Renal cortex interstitium (tissue), 11 donors: ENCODE data around the gene DPP9. TPM values are rescaled to one million over a fixed set of nuclear protein-coding genes. Genes with fewer than 3 reads are reported as not detected.

Experiments
- DNase-seq, 11 donors: peaks; one replicate each; pipeline ENCODE4 v3.0.0-alpha.2; 2013; ENCODE audit warnings: low read depth in 9 of 11, low spot score in 4 of 11; ENCODE audit errors: extremely low read depth in 1 of 11
- polyA plus RNA-seq, 3 donors: library from polyadenylated mRNA; unstranded; fragments of 120-200 nt; gene quantifications; one replicate each; pipeline ENCODE4 v1.2.1, GENCODE V29; 2013; ENCODE audit not compliant: insufficient read length in 3 of 3

The DPP9 gene
- polyA plus RNA-seq, 3 donors = 21.8 to 27.1 (median 24.1) TPM

DNA sequence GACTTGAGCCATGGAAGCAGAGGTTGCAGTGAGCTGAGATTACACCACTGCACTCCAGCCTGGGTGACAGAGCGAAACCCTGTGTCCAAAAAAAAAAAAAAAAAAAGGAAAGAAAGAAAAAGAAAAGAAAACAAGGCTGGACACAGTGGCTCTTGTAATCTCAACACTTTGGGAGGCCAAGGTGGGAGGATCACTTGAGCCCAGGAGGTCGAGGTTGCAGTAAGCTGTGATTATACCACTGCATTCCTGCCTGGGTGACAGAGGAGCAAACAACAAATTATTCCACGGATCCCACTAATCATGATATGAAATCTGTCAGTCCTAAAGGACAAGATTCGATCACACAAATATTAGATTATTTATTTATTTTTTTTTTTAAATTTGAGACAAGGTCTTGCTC, 50.4 kb downstream of the DPP9 start:
- no peak for DNase-seq

DNA sequence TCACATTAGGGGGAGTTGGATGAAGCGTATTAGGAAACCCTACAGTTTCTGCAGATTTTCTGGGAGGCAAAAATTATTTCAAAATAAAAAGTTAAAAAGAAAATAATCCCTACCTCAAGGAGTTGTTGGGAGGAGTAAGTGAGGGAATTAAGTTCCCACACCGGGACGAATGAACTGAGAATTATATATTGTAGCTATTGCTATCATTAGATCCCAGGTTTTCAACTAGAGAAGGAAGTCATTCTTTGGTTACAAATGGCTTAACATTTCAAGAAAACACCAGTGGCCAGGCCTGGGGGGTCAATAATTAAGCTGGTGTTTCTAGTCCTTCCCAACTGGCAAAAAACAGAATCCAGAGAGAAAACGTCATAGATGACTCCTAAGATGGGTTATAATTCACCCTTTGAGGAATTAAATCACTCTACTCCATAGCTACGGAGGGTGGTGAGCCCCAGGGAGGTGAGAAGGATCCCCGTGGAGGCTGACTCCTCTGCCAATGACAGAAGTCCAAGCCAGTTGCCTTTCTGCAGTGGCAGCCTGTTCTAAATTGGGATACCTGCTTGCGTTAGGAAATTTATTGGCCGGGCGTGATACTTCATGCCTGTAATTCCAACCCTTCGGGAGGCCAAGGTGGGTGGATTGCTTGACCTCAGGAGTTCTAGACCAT, 52.3 kb downstream of the DPP9 start:
- DNase-seq = no peak

DNA sequence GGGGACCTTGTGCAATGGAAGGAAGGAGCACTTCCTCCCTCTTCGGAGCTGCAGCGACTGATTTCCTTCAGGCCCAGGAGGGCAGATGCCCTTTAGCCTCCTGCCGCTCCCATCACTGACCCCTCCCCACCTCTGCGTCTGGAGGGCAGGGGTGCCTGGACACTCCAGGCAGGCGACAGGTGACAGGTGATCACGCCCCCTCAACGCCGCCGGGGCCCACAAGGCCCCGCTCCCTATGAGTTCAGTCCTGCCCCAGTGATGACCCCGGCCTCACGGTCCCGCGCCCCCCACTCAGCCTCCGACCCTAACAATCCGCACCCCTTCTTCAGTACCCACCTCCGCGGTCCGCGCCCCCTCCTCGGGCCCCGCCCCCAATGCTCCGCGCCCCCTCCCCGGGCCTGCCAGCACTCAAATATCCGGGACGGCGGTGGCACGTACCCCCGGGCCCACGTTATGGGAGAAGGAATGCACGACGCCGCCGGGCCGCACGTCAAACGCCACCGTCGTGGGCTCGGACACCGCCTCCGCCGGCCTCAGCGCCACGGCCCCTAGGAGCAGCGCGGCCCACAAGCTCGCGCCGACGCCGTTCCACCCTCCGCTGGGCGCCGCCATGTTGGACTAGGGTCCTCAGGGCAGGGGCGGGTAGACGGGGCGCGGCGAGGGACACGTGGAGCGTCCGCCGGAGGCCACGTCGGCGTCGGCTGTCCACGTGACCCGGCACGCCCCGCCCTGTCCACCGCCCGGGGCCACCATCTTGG, 53.7 kb downstream of the DPP9 start, which contains the start of gene MYDGF:
Gene MYDGF, minus strand, starts transcription at position 620 of the 758 bp plus-strand sequence. Its CDS starts 8 bp downstream, at position 612.
- DNase-seq = peak; percentile 53 to 84 (median 79)

GRCh38 chr19:4664642-4665041, 59.0 kb downstream of the DPP9 start:
- DNase-seq = no peak

- DNase-seq = no peak
Measured at GRCh38 chr19:4662812-4663211, 60.8 kb downstream of the DPP9 start.

- DNase-seq = no peak
Measured at GRCh38 chr19:4662020-4662695, 61.5 kb downstream of the DPP9 start.

DNA sequence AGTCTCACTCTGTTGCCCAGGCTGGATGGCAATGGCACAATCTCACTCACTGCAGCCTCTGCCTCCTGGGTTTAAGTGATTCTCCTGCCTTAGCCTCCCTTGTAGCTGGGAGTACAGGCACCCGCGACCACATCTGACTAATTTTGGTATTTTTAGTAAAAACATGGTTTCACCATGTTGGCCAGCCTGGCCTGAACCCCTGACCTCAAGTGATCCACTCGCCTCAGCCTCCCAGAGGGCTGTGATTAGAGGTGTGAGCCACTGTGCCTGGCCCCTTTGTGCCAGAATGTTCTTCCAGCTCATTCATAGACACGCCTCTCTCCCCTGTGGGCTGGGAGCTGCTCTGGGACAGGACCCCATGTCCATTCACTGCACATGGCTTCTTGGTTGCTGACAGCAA, 62.6 kb downstream of the DPP9 start:
- DNase-seq = no peak

GRCh38 chr19:4660181-4660791, 63.4 kb downstream of the DPP9 start:
- no peak for DNase-seq

GRCh38 chr19:4657835-4658234, 65.8 kb downstream of the DPP9 start:
- DNase-seq = no peak

DNA sequence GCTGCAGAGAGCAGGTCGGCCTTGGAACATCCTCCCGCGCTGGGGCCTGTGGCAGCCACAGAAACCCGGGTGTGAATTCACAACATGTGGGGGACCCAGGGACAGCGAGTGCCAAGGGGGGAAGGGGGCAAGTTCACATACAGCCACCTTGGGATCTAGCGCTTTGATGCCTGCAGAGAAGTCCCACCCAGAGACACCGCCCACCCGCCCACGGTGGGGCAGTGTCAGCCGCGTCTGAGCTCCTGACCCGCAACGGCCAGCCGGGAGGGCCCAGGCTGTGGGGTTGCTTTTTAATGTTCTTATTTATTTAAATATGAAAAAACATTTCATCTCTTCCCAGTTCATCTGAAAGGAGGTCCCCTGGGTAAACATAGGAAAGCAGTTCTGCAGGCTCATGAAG, 66.4 kb downstream of the DPP9 start:
- DNase-seq = no peak

DNA sequence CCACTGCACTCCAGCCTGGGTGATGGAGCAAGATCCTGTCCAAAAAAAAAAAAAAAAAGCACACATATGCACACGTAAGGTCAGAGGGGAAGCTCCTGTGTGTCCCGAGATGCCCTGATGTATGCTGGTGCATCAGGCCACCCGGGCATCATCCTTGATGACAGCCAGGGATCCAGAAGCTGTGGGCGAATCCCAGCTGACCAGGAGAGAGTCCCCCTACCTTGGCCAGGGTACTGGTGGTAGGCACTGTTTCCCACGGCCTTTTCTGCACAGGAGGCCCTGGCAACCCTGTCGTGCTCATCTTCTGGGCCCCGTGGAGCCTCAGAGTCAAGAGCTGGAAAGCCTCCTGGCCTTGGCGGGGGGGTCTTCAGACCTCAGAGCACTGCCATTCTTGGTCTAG, 67.5 kb downstream of the DPP9 start:
- DNase-seq = no peak

DNA sequence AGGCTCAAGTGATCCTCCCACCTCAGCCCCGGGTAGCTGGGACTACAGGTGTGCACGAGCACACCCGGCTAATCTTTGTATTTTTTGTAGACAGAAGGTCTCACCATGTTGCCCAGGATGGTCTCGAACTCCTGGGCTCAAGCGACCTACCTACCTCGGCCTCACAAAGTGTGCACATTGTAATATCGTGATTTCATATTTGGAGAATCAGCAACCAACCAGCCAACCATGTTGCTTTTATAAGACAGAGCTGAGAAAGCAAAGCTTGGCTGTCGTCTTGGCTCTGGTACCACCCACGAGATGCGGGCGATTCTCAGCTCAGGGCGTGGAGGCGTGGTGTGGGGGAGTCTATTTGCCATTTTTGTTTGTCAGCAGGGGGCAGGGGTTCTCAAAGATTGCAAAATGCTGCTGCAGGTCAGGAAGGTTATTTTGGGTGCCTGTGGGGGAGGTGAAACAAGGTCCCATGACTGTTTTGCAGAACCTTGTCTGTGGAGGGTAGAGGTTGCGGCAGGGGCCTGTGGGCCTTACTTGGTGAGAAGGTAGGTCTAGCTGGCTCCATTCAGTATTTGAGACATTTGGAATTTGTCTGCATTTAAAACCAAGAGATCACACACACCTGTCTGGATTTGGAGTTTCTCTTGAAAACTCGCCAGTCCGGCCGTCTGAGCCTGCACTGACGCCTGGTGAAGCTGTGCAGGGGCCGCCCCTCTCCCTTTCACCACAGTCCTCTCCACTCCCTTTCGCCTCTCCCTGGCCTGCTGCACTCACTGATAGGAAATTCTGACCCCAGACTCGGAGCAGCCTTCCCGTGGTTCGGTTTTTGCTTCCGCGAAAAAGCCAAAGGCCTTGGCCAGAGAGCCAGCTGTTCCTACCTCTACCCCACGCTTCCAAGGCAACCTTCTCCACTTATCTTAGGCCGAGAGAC, 68.9 kb downstream of the DPP9 start:
- DNase-seq = no peak

DNA sequence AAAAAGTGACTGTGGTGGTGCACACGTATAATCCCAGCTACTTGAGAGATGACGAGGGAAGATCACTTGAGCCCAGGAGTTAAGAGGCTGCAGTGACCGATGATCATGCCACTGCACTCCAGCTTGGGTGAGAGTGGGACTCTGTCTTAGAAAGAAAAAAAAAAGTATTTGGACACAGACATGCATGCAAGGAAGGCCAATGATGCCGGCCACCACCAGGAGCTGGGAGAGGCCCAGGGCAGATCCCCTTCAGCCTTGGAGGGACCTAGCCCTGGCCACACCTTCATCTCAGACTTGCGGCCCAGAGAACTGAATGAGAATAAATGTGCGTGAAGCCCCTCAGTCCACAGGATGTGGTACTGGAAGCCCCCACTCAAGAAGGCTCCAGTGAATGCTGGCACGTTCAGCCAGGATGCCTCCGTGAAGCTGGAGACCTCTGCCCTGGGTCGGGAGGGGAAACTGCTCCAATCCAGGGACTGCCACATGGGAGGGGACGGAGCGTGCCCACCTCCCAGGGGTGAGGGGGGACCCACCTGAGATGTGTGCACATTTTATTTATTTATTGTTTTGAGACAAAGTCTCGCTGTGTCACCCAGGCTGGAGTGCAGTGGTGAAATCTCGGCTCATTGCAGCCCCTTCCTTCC, 69.7 kb downstream of the DPP9 start:
- no peak for DNase-seq

- DNase-seq = no peak
Measured at GRCh38 chr19:4652075-4652474, 71.6 kb downstream of the DPP9 start.

GRCh38 chr19:4650159-4650558, 73.5 kb downstream of the DPP9 start:
- DNase-seq = no peak

GRCh38 chr19:4649392-4650047, 74.1 kb downstream of the DPP9 start:
- no peak for DNase-seq

DNA sequence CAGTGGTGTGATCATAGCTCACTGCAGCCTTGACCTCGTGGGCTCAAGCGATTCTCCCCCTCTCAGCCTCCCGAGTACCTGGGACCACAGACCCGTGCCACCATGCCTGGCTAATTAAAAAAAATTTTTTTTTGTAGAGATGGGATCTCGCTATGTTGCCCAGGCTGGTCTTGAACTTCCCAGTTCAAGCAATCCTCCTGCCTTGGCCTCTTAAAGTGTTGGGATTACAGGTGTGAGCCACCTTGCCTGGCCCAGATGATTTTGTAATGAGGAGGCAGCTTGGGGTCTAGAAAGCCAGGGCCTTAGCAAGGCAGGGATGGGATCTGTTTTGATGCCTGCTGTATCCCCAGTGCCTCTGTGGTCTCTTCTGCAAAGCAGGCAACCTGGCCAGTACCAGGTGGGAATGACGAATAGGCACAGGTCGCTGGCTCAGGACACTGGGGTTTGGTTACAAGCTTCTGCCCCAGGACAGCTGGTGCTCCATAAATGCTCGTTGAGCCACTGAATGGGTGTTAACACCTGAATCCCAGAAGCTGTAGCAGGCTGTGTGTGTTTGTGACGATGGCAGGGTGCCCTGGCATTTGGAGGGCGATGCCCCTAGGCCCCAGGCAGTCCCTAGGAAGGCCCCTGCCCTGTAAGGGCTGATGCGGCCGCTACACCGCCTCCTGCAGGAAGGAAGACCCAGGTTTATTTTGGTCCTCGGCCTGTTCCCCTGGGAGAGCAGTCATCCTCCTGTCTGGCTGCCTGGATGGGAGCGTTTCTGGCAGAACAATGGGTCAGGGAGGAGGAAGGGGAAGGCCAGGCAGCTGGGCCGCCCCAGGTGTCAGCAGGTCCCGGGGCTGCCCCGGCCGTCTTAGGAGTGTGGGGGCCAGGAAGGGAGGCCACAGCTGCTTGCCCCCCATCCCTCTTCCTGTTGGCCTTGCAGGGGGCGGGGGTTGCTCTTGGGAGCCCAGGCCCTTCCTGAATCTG, 75.7 kb downstream of the DPP9 start:
- no peak for DNase-seq
